Measurements from ENCODE around the gene LRRFIP2.

LRRFIP2 gene

DNA sequence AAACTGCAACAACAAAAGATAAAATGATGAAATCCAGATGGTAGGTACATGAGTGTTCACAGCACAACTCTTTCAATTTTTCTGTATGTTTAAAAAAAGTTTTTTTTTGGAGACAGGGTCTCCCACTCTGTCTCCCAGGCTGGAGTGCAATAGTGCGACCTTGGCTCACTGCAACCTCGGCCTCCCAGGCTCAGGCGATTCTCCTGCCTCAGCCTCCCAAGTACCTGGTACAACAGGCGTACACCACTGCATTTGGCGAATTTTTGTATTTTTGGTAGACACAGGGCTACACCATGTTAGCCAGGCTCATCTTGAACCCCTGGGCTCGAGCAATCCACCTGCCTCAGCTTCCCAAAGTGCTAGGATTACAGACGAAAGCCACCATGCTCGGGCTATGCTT is 18.6 kb downstream of the LRRFIP2 start:
- H4K8ac ChIP-seq (ENCODE audit: low read depth, low read length): no peak overlapping the region
- H3K4me2 ChIP-seq (ENCODE audit: insufficient read depth, low read length, poor library complexity, severe bottlenecking): no peak overlapping the region
- no peak overlapping the region for H2BK120ac ChIP-seq (ENCODE audit: low read depth, low read length)
- no peak overlapping the region for H2AK5ac ChIP-seq (ENCODE audit: low read depth, low read length)
- no peak overlapping the region for H3K4me3 ChIP-seq (ENCODE audit: low read length in 2 of 2)
- no peaks in the 10 kb centered on the region for H3K27me3 ChIP-seq (ENCODE audit: control insufficient read depth in 3 of 3, insufficient read depth in 3 of 3, low read depth in 1 of 3, low read length in 3 of 3)
- no peak overlapping the region for H2BK5ac ChIP-seq (ENCODE audit: low read length)
- H4K91ac ChIP-seq (ENCODE audit: low read depth, low read length, poor library complexity): no peak overlapping the region
- no peak overlapping the region for H3K27ac ChIP-seq (replicated peaks; ENCODE audit: low read length)
- H2BK15ac ChIP-seq (ENCODE audit: low read length): no peak overlapping the region
- H3K9ac ChIP-seq (ENCODE audit: low read depth, low read length, poor library complexity): no peak overlapping the region
- no peak overlapping the region for H3K23ac ChIP-seq (ENCODE audit: low read depth, low read length, poor library complexity)
- H3K14ac ChIP-seq (ENCODE audit: low read length): no peak overlapping the region
- no peaks in the 10 kb centered on the region for H3K4me1 ChIP-seq (ENCODE audit: control insufficient read depth in 2 of 2, insufficient read depth in 1 of 2, low read depth in 1 of 2, low read length in 2 of 2)
- H3K79me1 ChIP-seq (ENCODE audit: low read depth, low read length): no peaks in the 10 kb centered on the region
- H2AFZ ChIP-seq (ENCODE audit: low read length): no peak overlapping the region
- H3K4ac ChIP-seq (ENCODE audit: low read length): no peak overlapping the region
- no peak overlapping the region for H2BK12ac ChIP-seq (ENCODE audit: low read length)
- peaks cover 0 to 24% of the 10 kb centered on the region in 2 donors for H3K36me3 ChIP-seq (replicated peaks in 1 of 2; ENCODE audit: control insufficient read depth in 2 of 2, insufficient read depth in 2 of 2, low read length in 2 of 2)
- no CpG with 5 or more reads among the region's 8 CpGs for WGBS, 2 donors (ENCODE audit: extremely low coverage in 2 of 2, insufficient read length in 2 of 2, insufficient replicate concordance in 1 of 2)
- no peaks in the 10 kb centered on the region for H3K9me3 ChIP-seq (replicated peaks in 1 of 2; ENCODE audit: control insufficient read depth in 2 of 2, insufficient read depth in 1 of 2, low read depth in 1 of 2, low read length in 2 of 2)
- H3K18ac ChIP-seq (ENCODE audit: low read length): no peak overlapping the region
- DNase-seq (ENCODE audit: low spot score): no peak

GRCh38 chr3:37154668-37155314 is 19.6 kb downstream of the LRRFIP2 start:
- Histone ChIP-seq H3K4ac (ENCODE audit: low read length) (no peak overlapping the region), H3K9me3 (replicated peaks in 1 of 2; ENCODE audit: control insufficient read depth in 2 of 2, insufficient read depth in 1 of 2, low read depth in 1 of 2, low read length in 2 of 2) (no peaks in the 10 kb centered on the region), H3K36me3 (replicated peaks in 1 of 2; ENCODE audit: control insufficient read depth in 2 of 2, insufficient read depth in 2 of 2, low read length in 2 of 2) (peaks cover 0 to 19% of the 10 kb centered on the region in 2 donors), H4K8ac (ENCODE audit: low read depth, low read length) (no peak overlapping the region), H3K18ac (ENCODE audit: low read length) (no peak overlapping the region), H2BK120ac (ENCODE audit: low read depth, low read length) (no peak overlapping the region), H3K4me2 (ENCODE audit: insufficient read depth, low read length, poor library complexity, severe bottlenecking) (no peak overlapping the region), H3K27ac (replicated peaks; ENCODE audit: low read length) (no peak overlapping the region), H2BK5ac (ENCODE audit: low read length) (no peak overlapping the region), H3K23ac (ENCODE audit: low read depth, low read length, poor library complexity) (no peak overlapping the region), H3K9ac (ENCODE audit: low read depth, low read length, poor library complexity) (no peak overlapping the region), H3K4me3 (ENCODE audit: low read length in 2 of 2) (no peak overlapping the region), H2AFZ (ENCODE audit: low read length) (no peak overlapping the region), H3K27me3 (ENCODE audit: control insufficient read depth in 3 of 3, insufficient read depth in 3 of 3, low read depth in 1 of 3, low read length in 3 of 3) (no peaks in the 10 kb centered on the region), H2BK12ac (ENCODE audit: low read length) (no peak overlapping the region), H3K4me1 (ENCODE audit: control insufficient read depth in 2 of 2, insufficient read depth in 1 of 2, low read depth in 1 of 2, low read length in 2 of 2) (no peaks in the 10 kb centered on the region), H3K79me1 (ENCODE audit: low read depth, low read length) (no peaks in the 10 kb centered on the region), H4K91ac (ENCODE audit: low read depth, low read length, poor library complexity) (no peak overlapping the region), H2BK15ac (ENCODE audit: low read length) (no peak overlapping the region), H3K14ac (ENCODE audit: low read length) (no peak overlapping the region), H2AK5ac (ENCODE audit: low read depth, low read length) (no peak overlapping the region)
- no peak for DNase-seq (ENCODE audit: low spot score)
- WGBS, 2 donors (ENCODE audit: extremely low coverage in 2 of 2, insufficient read length in 2 of 2, insufficient replicate concordance in 1 of 2): no CpG with 5 or more reads among the region's 2 CpGs

DNA sequence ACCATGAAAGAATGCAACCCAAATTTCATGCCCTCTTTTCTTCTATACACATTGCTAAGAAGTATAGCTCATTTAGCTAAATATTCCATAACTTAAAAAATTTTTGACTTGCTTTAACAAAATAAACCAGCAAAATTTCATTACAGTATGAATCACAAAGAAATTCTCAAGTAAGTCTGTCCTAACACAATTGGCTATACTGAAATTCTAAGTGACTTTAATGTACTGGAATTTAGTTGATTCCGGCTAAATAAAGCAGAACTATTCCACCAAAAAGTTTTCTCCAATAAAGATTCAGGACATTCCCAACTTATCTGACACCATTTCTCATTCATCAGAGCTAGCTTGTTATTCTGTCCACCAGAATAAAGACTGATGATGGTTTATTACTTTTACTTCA is 23.8 kb downstream of the LRRFIP2 start:
- WGBS, 2 donors (ENCODE audit: extremely low coverage in 2 of 2, insufficient read length in 2 of 2, insufficient replicate concordance in 1 of 2): no CpG with 5 or more reads among the region's 1 CpG
- peaks cover 2 to 46% of the 10 kb centered on the region in 2 donors for H3K36me3 ChIP-seq (replicated peaks in 1 of 2; ENCODE audit: control insufficient read depth in 2 of 2, insufficient read depth in 2 of 2, low read length in 2 of 2)
- H3K4me3 ChIP-seq (ENCODE audit: low read length in 2 of 2): no peak overlapping the region
- H4K91ac ChIP-seq (ENCODE audit: low read depth, low read length, poor library complexity): no peak overlapping the region
- H2BK120ac ChIP-seq (ENCODE audit: low read depth, low read length): no peak overlapping the region
- no peak overlapping the region for H3K9ac ChIP-seq (ENCODE audit: low read depth, low read length, poor library complexity)
- no peak for DNase-seq (ENCODE audit: low spot score)
- H3K79me1 ChIP-seq (ENCODE audit: low read depth, low read length): no peaks in the 10 kb centered on the region
- no peak overlapping the region for H2AFZ ChIP-seq (ENCODE audit: low read length)
- H4K8ac ChIP-seq (ENCODE audit: low read depth, low read length): no peak overlapping the region
- no peak overlapping the region for H3K18ac ChIP-seq (ENCODE audit: low read length)
- no peak overlapping the region for H3K4ac ChIP-seq (ENCODE audit: low read length)
- H3K9me3 ChIP-seq (replicated peaks in 1 of 2; ENCODE audit: control insufficient read depth in 2 of 2, insufficient read depth in 1 of 2, low read depth in 1 of 2, low read length in 2 of 2): peaks cover 0 to 4% of the 10 kb centered on the region in 2 donors
- H2BK5ac ChIP-seq (ENCODE audit: low read length): no peak overlapping the region
- H3K14ac ChIP-seq (ENCODE audit: low read length): no peak overlapping the region
- no peak overlapping the region for H3K4me2 ChIP-seq (ENCODE audit: insufficient read depth, low read length, poor library complexity, severe bottlenecking)
- H2BK15ac ChIP-seq (ENCODE audit: low read length): no peak overlapping the region
- no peaks in the 10 kb centered on the region for H3K27me3 ChIP-seq (ENCODE audit: control insufficient read depth in 3 of 3, insufficient read depth in 3 of 3, low read depth in 1 of 3, low read length in 3 of 3)
- H3K4me1 ChIP-seq (ENCODE audit: control insufficient read depth in 2 of 2, insufficient read depth in 1 of 2, low read depth in 1 of 2, low read length in 2 of 2): no peaks in the 10 kb centered on the region
- no peak overlapping the region for H3K23ac ChIP-seq (ENCODE audit: low read depth, low read length, poor library complexity)
- H2BK12ac ChIP-seq (ENCODE audit: low read length): no peak overlapping the region
- H3K27ac ChIP-seq (replicated peaks; ENCODE audit: low read length): no peak overlapping the region
- no peak overlapping the region for H2AK5ac ChIP-seq (ENCODE audit: low read depth, low read length)

GRCh38 chr3:37149257-37149656 is 25.1 kb downstream of the LRRFIP2 start:
- Histone ChIP-seq H3K4me3 (ENCODE audit: low read length in 2 of 2) (no peak overlapping the region), H3K4me1 (ENCODE audit: control insufficient read depth in 2 of 2, insufficient read depth in 1 of 2, low read depth in 1 of 2, low read length in 2 of 2) (no peaks in the 10 kb centered on the region), H2AK5ac (ENCODE audit: low read depth, low read length) (no peak overlapping the region), H4K91ac (ENCODE audit: low read depth, low read length, poor library complexity) (no peak overlapping the region), H3K9me3 (replicated peaks in 1 of 2; ENCODE audit: control insufficient read depth in 2 of 2, insufficient read depth in 1 of 2, low read depth in 1 of 2, low read length in 2 of 2) (peaks cover 0 to 4% of the 10 kb centered on the region in 2 donors), H3K27me3 (ENCODE audit: control insufficient read depth in 3 of 3, insufficient read depth in 3 of 3, low read depth in 1 of 3, low read length in 3 of 3) (no peaks in the 10 kb centered on the region), H3K18ac (ENCODE audit: low read length) (no peak overlapping the region), H2BK5ac (ENCODE audit: low read length) (no peak overlapping the region), H3K27ac (replicated peaks; ENCODE audit: low read length) (no peak overlapping the region), H2BK12ac (ENCODE audit: low read length) (no peak overlapping the region), H3K23ac (ENCODE audit: low read depth, low read length, poor library complexity) (no peak overlapping the region), H2BK120ac (ENCODE audit: low read depth, low read length) (no peak overlapping the region), H4K8ac (ENCODE audit: low read depth, low read length) (no peak overlapping the region), H3K4me2 (ENCODE audit: insufficient read depth, low read length, poor library complexity, severe bottlenecking) (no peak overlapping the region), H3K9ac (ENCODE audit: low read depth, low read length, poor library complexity) (no peak overlapping the region), H3K4ac (ENCODE audit: low read length) (no peak overlapping the region), H3K79me1 (ENCODE audit: low read depth, low read length) (no peaks in the 10 kb centered on the region), H2BK15ac (ENCODE audit: low read length) (no peak overlapping the region), H3K36me3 (replicated peaks in 1 of 2; ENCODE audit: control insufficient read depth in 2 of 2, insufficient read depth in 2 of 2, low read length in 2 of 2) (peaks cover 2 to 57% of the 10 kb centered on the region in 2 donors), H3K14ac (ENCODE audit: low read length) (no peak overlapping the region), H2AFZ (ENCODE audit: low read length) (no peak overlapping the region)
- no CpG with 5 or more reads among the region's 4 CpGs for WGBS, 2 donors (ENCODE audit: extremely low coverage in 2 of 2, insufficient read length in 2 of 2, insufficient replicate concordance in 1 of 2)
- no peak for DNase-seq (ENCODE audit: low spot score)
